HCT116 (cell line): ENCODE data around the gene LYL1. TPM values are rescaled to one million over a fixed set of nuclear protein-coding genes. Genes with fewer than 3 reads are reported as not detected.

Experiments used
- ATAC-seq: fragments of 200-7000 bp; cut with Tn5 transposase; 2 replicates; pipeline ENCODE4 v1.9.1; 2020; ENCODE audit warnings: mild to moderate bottlenecking, moderate library complexity
- BruUV-seq: library from RNA; stranded (reverse); fragments of 400-500 nt; replicated peaks from 2 replicates; lab custom pipeline; 2021; lab: Mats Ljungman, UMichigan
- CTCF ChIA-PET: fragments of 300-600 bp; sonication (Branson Sonifier 250); formaldehyde crosslinking; loops from one replicate; lab custom pipeline; 2021; ENCODE audit warnings: antibody characterized with exemption; lab: Charles Lee
- POLR2A ChIA-PET: fragments of 300-600, 350-600 bp; sonication (Branson Sonifier 250); formaldehyde crosslinking; loops from one replicate; lab custom pipeline; 2021; ENCODE audit warnings: antibody characterized with exemption; lab: Charles Lee
- RAD21 ChIA-PET, 2 experiments: fragments of 300-600 bp; sonication (Branson Sonifier 250); formaldehyde crosslinking; loops; one replicate each; lab custom pipeline; 2023; ENCODE audit warnings: low total read pairs in 2 of 2; ENCODE audit not compliant: uncharacterized antibody in 2 of 2, unreplicated experiment in 2 of 2, low non-redundant PET in 1 of 2; lab: Charles Lee
- DNase-seq: peaks from one replicate; pipeline ENCODE4 v3.0.0-alpha.2; 2010; ENCODE audit warnings: low read depth, low spot score
- H2AFZ ChIP-seq: fragments of 200-600 bp; shearing (Covaris generic), sonication (generic); 2 replicates; pipeline ENCODE4 v1.6.1; 2017; ENCODE audit warnings: low read depth, mixed run types, mixed read lengths, antibody characterized with exemption, low read length; ENCODE audit not compliant: poor library complexity, severe bottlenecking
- H3K27ac ChIP-seq: 2 replicates; pipeline ENCODE4 v1.5.1; 2012; ENCODE audit warnings: low read depth, low read length
- H3K27me3 ChIP-seq: fragments of 200-600 bp; sonication (generic); 2 replicates; pipeline ENCODE4 v1.6.1; 2016; ENCODE audit warnings: mixed run types, low read length, mixed read lengths; ENCODE audit not compliant: insufficient read depth
- H3K36me3 ChIP-seq, 2 experiments: fragments of 200-500 bp in 1 of 2; fragments of 200-600 bp in 1 of 2; sonication (Bioruptor generic) in 1 of 2; sonication (generic) in 1 of 2; 2 replicates each; pipeline versions ENCODE4 v1.5.1 to v1.6.1; 2014 to 2016; ENCODE audit warnings: low read length in 2 of 2, inconsistent platforms in 1 of 2, mixed read lengths in 1 of 2, mixed run types in 1 of 2; ENCODE audit not compliant: insufficient read depth in 2 of 2, control insufficient read depth in 1 of 2
- H3K4me1 ChIP-seq, 2 experiments: fragments of 200-600 bp in 1 of 2; sonication (generic) in 1 of 2; 2 replicates each; pipeline versions ENCODE4 v1.5.1 to v1.6.1; 2012 to 2017; ENCODE audit warnings: low read length in 2 of 2, inconsistent platforms in 1 of 2, mild to moderate bottlenecking in 1 of 2, mixed read lengths in 1 of 2, mixed run types in 1 of 2, moderate library complexity in 1 of 2; ENCODE audit not compliant: insufficient read depth in 2 of 2, control insufficient read depth in 1 of 2
- H3K4me2 ChIP-seq: fragments of 200-600 bp; sonication (generic); 2 replicates; pipeline ENCODE4 v1.6.1; 2017; ENCODE audit warnings: mixed run types, low read length, mixed read lengths
- H3K4me3 ChIP-seq, 2 experiments: fragments of 200-600 bp in 1 of 2; sonication (generic) in 1 of 2; replicated peaks in 1 of 2; 2 replicates each; pipeline ENCODE4 v1.5.1; 2011 to 2016; ENCODE audit warnings: low read length in 2 of 2, control low read depth in 1 of 2, low read depth in 1 of 2, mild to moderate bottlenecking in 1 of 2, mixed read lengths in 1 of 2, mixed run types in 1 of 2
- H3K79me2 ChIP-seq: fragments of 200-600 bp; sonication (generic); 2 replicates; pipeline ENCODE4 v1.6.1; 2017; ENCODE audit warnings: mild to moderate bottlenecking, mixed run types, low read length, moderate library complexity, mixed read lengths; ENCODE audit not compliant: insufficient read depth
- H3K9ac ChIP-seq: fragments of 200-600 bp; sonication (generic); 2 replicates; pipeline ENCODE4 v1.6.1; 2016; ENCODE audit warnings: low read length, mixed read lengths
- H3K9me2 ChIP-seq: fragments of 200-600 bp; sonication (generic), shearing (Covaris generic); 2 replicates; pipeline ENCODE4 v1.6.1; 2017; ENCODE audit warnings: mixed run types, mild to moderate bottlenecking, moderate library complexity; ENCODE audit not compliant: insufficient read depth
- H3K9me3 ChIP-seq, 2 experiments: fragments of 200-500 bp in 1 of 2; fragments of 200-600 bp in 1 of 2; sonication (Bioruptor generic) in 1 of 2; sonication (generic) in 1 of 2; 2 replicates each; pipeline ENCODE4 v1.6.1; 2014 to 2017; ENCODE audit warnings: low read length in 2 of 2, mixed read lengths in 2 of 2, inconsistent platforms in 1 of 2, low read depth in 1 of 2, mild to moderate bottlenecking in 1 of 2, mixed run types in 1 of 2, moderate library complexity in 1 of 2; ENCODE audit not compliant: control insufficient read depth in 1 of 2, insufficient read depth in 1 of 2
- H4K20me1 ChIP-seq: fragments of 200-600 bp; sonication (generic), shearing (Covaris generic); 2 replicates; pipeline ENCODE4 v1.6.1; 2017; ENCODE audit warnings: mixed run types, mild to moderate bottlenecking, moderate library complexity; ENCODE audit not compliant: insufficient read depth
- CBX3 ChIP-seq: IDR thresholded peaks from 2 replicates; pipeline ENCODE4 v1.6.1; 2012; ENCODE audit warnings: low read depth
- CEBPB ChIP-seq: IDR thresholded peaks from 2 replicates; pipeline ENCODE4 v1.6.1; 2012; ENCODE audit warnings: low read depth
- EGR1 ChIP-seq: IDR thresholded peaks from 2 replicates; pipeline ENCODE4 v1.6.1; 2012; ENCODE audit warnings: low read depth
- ELF1 ChIP-seq: IDR thresholded peaks from 2 replicates; pipeline ENCODE4 v1.6.1; 2012; ENCODE audit warnings: low read depth, borderline replicate concordance
- EZH2 ChIP-seq: fragments of 200-600 bp; sonication (generic); IDR thresholded peaks from 2 replicates; pipeline ENCODE4 v1.6.1; 2017; ENCODE audit warnings: antibody characterized with exemption, mixed run types
- EZH2phosphoT487 ChIP-seq: fragments of 200-600 bp; IDR thresholded peaks from 2 replicates; pipeline ENCODE4 v1.6.1; 2018; ENCODE audit warnings: antibody characterized with exemption, borderline replicate concordance
- POLR2AphosphoS5 ChIP-seq: IDR thresholded peaks from 2 replicates; pipeline ENCODE4 v1.6.1; 2011; ENCODE audit warnings: mild to moderate bottlenecking, low read depth, low read length, moderate library complexity
- ZBTB33 ChIP-seq: IDR thresholded peaks from 2 replicates; pipeline ENCODE4 v1.6.1; 2011; ENCODE audit warnings: mild to moderate bottlenecking, low read length, moderate library complexity; ENCODE audit not compliant: insufficient replicate concordance; ENCODE audit errors: extremely low read depth
- ZFX ChIP-seq: fragments of 450-650 bp; IDR thresholded peaks from 2 replicates; pipeline ENCODE4 v1.6.1; 2017
- ZNF274 ChIP-seq: fragments of 200-500 bp; sonication (Bioruptor generic); IDR thresholded peaks from 2 replicates; pipeline ENCODE4 v1.6.1; 2014; ENCODE audit warnings: mild to moderate bottlenecking, low read depth, low read length, inconsistent platforms
- intact Hi-C: fragments of 100-400 bp; cut with micrococcal nuclease; formaldehyde crosslinking; loops from 2 replicates; pipeline ENCODE4 v1.10.0; 2022
- total RNA-seq: library from RNA; stranded (reverse); gene quantifications from one replicate; pipeline ENCODE4 v1.2.1, GENCODE V29; 2021; ENCODE audit not compliant: unreplicated experiment

The LYL1 gene
- total RNA-seq, 1 experiment from 2014 or later = 2.6 TPM

DNA sequence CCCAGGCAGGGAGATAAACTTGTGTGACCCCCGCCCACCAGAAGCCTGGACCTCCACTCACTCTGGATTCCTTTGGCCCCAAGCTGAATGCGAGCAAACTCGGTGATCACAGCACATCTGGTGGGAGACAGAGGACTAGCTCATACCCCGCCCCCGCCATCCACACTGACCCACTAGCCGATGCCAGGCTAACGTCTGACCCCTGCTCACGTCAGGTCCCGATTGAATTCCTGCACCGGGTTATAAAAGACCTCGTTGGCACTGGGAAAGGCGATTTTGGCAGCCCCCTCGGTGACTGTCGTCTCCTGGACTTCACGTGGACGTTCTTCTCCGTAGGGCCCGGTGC, 13.3 kb upstream of the LYL1 start:
- Histone ChIP-seq H3K9ac (peak overlapping the region; percentile 98), H3K27ac (peak overlapping the region; percentile 100), H3K4me2 (peak overlapping the region; percentile 91), H3K9me3 (no peaks in the 10 kb centered on the region), H3K79me2 (peaks cover 65% of the 10 kb centered on the region), H3K9me2 (no peaks in the 10 kb centered on the region), H3K4me3 (peak overlapping the region; percentile 97 to 98), H3K4me1 (peaks cover 21 to 33% of the 10 kb centered on the region in 2 experiments; a peak in 3 of 4 replicates), H4K20me1 (peaks cover 6% of the 10 kb centered on the region; the same call in 1 of the 2 replicates), H3K27me3 (no peaks in the 10 kb centered on the region), H3K36me3 (peaks cover 8 to 29% of the 10 kb centered on the region in 2 experiments; a peak in 3 of 4 replicates), H2AFZ (no peak overlapping the region)
- ChIA-PET CTCF (no interaction called here), RAD21 (no interaction called here), POLR2A (interaction anchor here (1.0 kb wide), 1 partner anchor 37 kb away, joined by 3 read pairs; no protein-coding TSS in a partner anchor)
- intact Hi-C loops = loop anchor here (2.0 to 5.0 kb wide), 2 partner anchors 35 to 146 kb away; partner anchors contain the start of genes IER2 and STX10
- DNase-seq = no peak
- ATAC-seq = no peak
- no TSS peak for BruUV-seq
- TF ChIP-seq ELF1 (no peak), ZNF274 (no peak), EGR1 (no peak), POLR2AphosphoS5 (no peak), CBX3 (no peak), CEBPB (no peak), ZBTB33 (no peak), EZH2phosphoT487 (no peak), ZFX (no peak), EZH2 (no peak)
